ENCODE data around the gene ZNF540. TPM values are rescaled to one million over a fixed set of nuclear protein-coding genes. Genes with fewer than 3 reads are reported as not detected.

Gene ZNF540
- total RNA-seq, 1 experiment from 2014 or later, result not detected

- no peaks in the 10 kb centered on the region for H3K79me2 ChIP-seq (ENCODE audit: insufficient read depth, low read length)
- CTCF ChIA-PET, result no interaction called here
- RAD21 ChIA-PET (ENCODE audit: low non-redundant PET in 1 of 2, low total read pairs in 2 of 2, uncharacterized antibody in 2 of 2, unreplicated experiment in 2 of 2), result no interaction called here
- intact Hi-C loops (cut with micrococcal nuclease), result no loop called here
- TF ChIP-seq ZNF274 (IDR thresholded peaks at IDR 0.05; ENCODE audit: low read depth, low read length) (no peak; the same call in 1 of the 2 replicates), POLR2A (IDR thresholded peaks at IDR 0.05; ENCODE audit: borderline replicate concordance, extremely low read depth, insufficient read depth, insufficient read length) (no peak), REST (IDR thresholded peaks at IDR 0.05; ENCODE audit: low read depth) (no peak), SP1 (IDR thresholded peaks at IDR 0.05; ENCODE audit: low read depth) (no peak), CTCF (IDR thresholded peaks at IDR 0.05 in 2 of 3, conservative IDR thresholded peaks at IDR 0.05 in 1 of 3; ENCODE audit: borderline replicate concordance in 1 of 3, insufficient read depth in 1 of 3, low read depth in 2 of 3, low read length in 2 of 3) (no peak), YY1 (IDR thresholded peaks at IDR 0.05; ENCODE audit: extremely low read depth, insufficient replicate concordance, low read depth, low read length) (no peak), SRF (IDR thresholded peaks at IDR 0.05; ENCODE audit: low read depth) (no peak), TCF7L2 (IDR thresholded peaks at IDR 0.05; ENCODE audit: borderline replicate concordance, extremely low read depth, insufficient read depth, insufficient read length) (no peak), CEBPB (IDR thresholded peaks at IDR 0.05; ENCODE audit: low read depth) (no peak), EGR1 (IDR thresholded peaks at IDR 0.05; ENCODE audit: low read depth) (no peak), EZH2 (IDR thresholded peaks at IDR 0.05) (no peak), CBX3 (IDR thresholded peaks at IDR 0.05; ENCODE audit: low read depth) (no peak), FOSL1 (IDR thresholded peaks at IDR 0.05; ENCODE audit: low read depth) (no peak), JUND (IDR thresholded peaks at IDR 0.05) (no peak), ZFX (IDR thresholded peaks at IDR 0.05) (no peak), ELF1 (IDR thresholded peaks at IDR 0.05; ENCODE audit: borderline replicate concordance, low read depth) (no peak), SIN3A (IDR thresholded peaks at IDR 0.05; ENCODE audit: low read depth) (no peak)
- TF ChIP-seq, protein P1, sequence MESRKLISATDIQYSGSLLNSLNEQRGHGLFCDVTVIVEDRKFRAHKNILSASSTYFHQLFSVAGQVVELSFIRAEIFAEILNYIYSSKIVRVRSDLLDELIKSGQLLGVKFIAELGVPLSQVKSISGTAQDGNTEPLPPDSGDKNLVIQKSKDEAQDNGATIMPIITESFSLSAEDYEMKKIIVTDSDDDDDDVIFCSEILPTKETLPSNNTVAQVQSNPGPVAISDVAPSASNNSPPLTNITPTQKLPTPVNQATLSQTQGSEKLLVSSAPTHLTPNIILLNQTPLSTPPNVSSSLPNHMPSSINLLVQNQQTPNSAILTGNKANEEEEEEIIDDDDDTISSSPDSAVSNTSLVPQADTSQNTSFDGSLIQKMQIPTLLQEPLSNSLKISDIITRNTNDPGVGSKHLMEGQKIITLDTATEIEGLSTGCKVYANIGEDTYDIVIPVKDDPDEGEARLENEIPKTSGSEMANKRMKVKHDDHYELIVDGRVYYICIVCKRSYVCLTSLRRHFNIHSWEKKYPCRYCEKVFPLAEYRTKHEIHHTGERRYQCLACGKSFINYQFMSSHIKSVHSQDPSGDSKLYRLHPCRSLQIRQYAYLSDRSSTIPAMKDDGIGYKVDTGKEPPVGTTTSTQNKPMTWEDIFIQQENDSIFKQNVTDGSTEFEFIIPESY (IDR thresholded peaks at IDR 0.05; ENCODE audit: extremely low read depth, insufficient replicate concordance, low read length), result no peak
- TF ChIP-seq, protein P2, sequence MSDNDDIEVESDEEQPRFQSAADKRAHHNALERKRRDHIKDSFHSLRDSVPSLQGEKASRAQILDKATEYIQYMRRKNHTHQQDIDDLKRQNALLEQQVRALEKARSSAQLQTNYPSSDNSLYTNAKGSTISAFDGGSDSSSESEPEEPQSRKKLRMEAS (IDR thresholded peaks at IDR 0.05), result no peak
- TF ChIP-seq, protein P3, sequence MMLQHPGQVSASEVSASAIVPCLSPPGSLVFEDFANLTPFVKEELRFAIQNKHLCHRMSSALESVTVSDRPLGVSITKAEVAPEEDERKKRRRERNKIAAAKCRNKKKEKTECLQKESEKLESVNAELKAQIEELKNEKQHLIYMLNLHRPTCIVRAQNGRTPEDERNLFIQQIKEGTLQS (IDR thresholded peaks at IDR 0.05), result no peak
- no peak for DNase-seq (ENCODE audit: low read depth, low spot score)
- H3K9ac ChIP-seq (ENCODE audit: low read length), result no peak overlapping the region
- H3K27me3 ChIP-seq (ENCODE audit: insufficient read depth, low read length), result no peaks in the 10 kb centered on the region
- no peak overlapping the region for H3K4me2 ChIP-seq (ENCODE audit: low read length)
- H3K27ac ChIP-seq (ENCODE audit: low read depth, low read length), result no peak overlapping the region
- no peaks in the 10 kb centered on the region for H3K36me3 ChIP-seq (ENCODE audit: control insufficient read depth in 1 of 2, insufficient read depth in 2 of 2, low read length in 2 of 2)
- ATAC-seq, result no peak
- no peaks in the 10 kb centered on the region for H4K20me1 ChIP-seq (ENCODE audit: insufficient read depth)
- H3K4me1 ChIP-seq (ENCODE audit: control insufficient read depth in 1 of 2, insufficient read depth in 2 of 2, low read length in 2 of 2), result no peaks in the 10 kb centered on the region
- H3K9me3 ChIP-seq (ENCODE audit: control insufficient read depth in 1 of 2, insufficient read depth in 1 of 2, low read depth in 1 of 2, low read length in 2 of 2), result peaks cover 41 to 55% of the 10 kb centered on the region in 2 experiments; a peak in 3 of 4 replicates
- no peak overlapping the region for H2AFZ ChIP-seq (ENCODE audit: low read depth, low read length, poor library complexity, severe bottlenecking)
- POLR2A ChIA-PET, result no interaction called here
- H3K4me3 ChIP-seq (replicated peaks in 1 of 2; ENCODE audit: low read depth in 1 of 2, low read length in 2 of 2), result no peak overlapping the region
- H3K9me2 ChIP-seq (ENCODE audit: insufficient read depth), result no peaks in the 10 kb centered on the region
- no TSS peak for BruUV-seq (replicated peaks)
These were observed 29.4 kb upstream of the ZNF540 start for GRCh38 chr19:37565370-37565669.
